ENCODE data around the gene DNAJB6. TPM values are rescaled to one million over a fixed set of nuclear protein-coding genes. Genes with fewer than 3 reads are reported as not detected.

The DNAJB6 gene
- total RNA-seq, 2 experiments from 2014 or later: 56.4 to 65.9 TPM

GRCh38 chr7:157309988-157310668 is 26.7 kb upstream of the DNAJB6 start:
- CTCF ChIA-PET (ENCODE audit: unreplicated experiment): no interaction called here

DNA sequence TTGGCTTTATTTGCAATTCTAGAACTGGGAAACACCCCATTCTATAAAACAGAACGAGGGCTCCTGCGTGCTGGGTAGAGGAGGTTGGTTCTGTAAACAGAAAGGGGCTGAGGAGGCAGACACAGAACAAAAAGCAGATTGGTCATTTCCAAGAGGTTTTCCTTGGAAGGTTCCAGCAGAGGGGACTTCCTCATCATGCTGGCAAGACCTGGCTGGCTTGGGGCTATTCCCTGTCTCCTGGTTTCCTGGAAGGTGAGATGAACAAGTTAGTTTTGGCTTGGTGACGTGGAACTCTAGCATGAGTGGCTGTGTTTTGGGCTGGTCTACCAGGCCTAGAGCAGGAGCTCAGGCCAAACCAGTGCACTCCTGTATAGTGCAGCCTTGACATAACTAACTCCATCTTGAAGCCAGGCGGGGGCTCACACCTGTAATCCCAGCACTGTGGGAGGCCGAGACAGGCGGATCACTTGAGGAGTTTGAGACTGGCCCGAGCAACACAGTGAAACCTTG is 26.1 kb upstream of the DNAJB6 start:
- Histone ChIP-seq H3K9me3 (ENCODE audit: low read length) (no peaks in the 10 kb centered on the region), H3K4me2 (ENCODE audit: low read length) (no peak overlapping the region), H3K79me2 (ENCODE audit: insufficient read depth, low read depth, low read length) (no peaks in the 10 kb centered on the region), H3K4me3 (ENCODE audit: low read depth, low read length, poor library complexity, severe bottlenecking) (no peak overlapping the region), H3K9me2 (ENCODE audit: insufficient read depth, low read length) (no peaks in the 10 kb centered on the region), H4K20me1 (ENCODE audit: insufficient read depth, low read length) (no peaks in the 10 kb centered on the region), H3K4me1 (ENCODE audit: insufficient read depth, low read length, poor library complexity, severe bottlenecking) (peaks cover 8% of the 10 kb centered on the region), H2AFZ (ENCODE audit: low read length) (no peak overlapping the region), H3K36me3 (ENCODE audit: insufficient read depth, low read length) (no peaks in the 10 kb centered on the region), H3K27ac (ENCODE audit: low read depth, low read length, poor library complexity, severe bottlenecking) (no peak overlapping the region)
- no peak for DNase-seq (ENCODE audit: low spot score)
- POLR2A ChIA-PET: no interaction called here
- intact Hi-C loops (cut with micrococcal nuclease; ENCODE audit: unreplicated experiment): no loop called here
- CTCF ChIA-PET (ENCODE audit: unreplicated experiment): no interaction called here
- BruUV-seq (replicated peaks): no TSS peak
- TF ChIP-seq, protein P1, sequence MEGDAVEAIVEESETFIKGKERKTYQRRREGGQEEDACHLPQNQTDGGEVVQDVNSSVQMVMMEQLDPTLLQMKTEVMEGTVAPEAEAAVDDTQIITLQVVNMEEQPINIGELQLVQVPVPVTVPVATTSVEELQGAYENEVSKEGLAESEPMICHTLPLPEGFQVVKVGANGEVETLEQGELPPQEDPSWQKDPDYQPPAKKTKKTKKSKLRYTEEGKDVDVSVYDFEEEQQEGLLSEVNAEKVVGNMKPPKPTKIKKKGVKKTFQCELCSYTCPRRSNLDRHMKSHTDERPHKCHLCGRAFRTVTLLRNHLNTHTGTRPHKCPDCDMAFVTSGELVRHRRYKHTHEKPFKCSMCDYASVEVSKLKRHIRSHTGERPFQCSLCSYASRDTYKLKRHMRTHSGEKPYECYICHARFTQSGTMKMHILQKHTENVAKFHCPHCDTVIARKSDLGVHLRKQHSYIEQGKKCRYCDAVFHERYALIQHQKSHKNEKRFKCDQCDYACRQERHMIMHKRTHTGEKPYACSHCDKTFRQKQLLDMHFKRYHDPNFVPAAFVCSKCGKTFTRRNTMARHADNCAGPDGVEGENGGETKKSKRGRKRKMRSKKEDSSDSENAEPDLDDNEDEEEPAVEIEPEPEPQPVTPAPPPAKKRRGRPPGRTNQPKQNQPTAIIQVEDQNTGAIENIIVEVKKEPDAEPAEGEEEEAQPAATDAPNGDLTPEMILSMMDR (conservative IDR thresholded peaks at IDR 0.05; ENCODE audit: low read length): no peak
- TF ChIP-seq EZH2phosphoT487 (IDR thresholded peaks at IDR 0.05; ENCODE audit: borderline replicate concordance, low read depth, low read length): no peak

More at GRCh38 chr7:157309988-157310668, 26.7 kb upstream of the DNAJB6 start:
- POLR2A ChIA-PET: interaction anchor here (0.6 kb wide), 1 partner anchor 14 kb away, joined by 4 read pairs; no protein-coding TSS in a partner anchor
- no peak for DNase-seq (ENCODE audit: low spot score)
- H3K4me1 ChIP-seq (ENCODE audit: insufficient read depth, low read length, poor library complexity, severe bottlenecking): peaks cover 8% of the 10 kb centered on the region
- intact Hi-C loops (cut with micrococcal nuclease; ENCODE audit: unreplicated experiment): no loop called here
- H2AFZ ChIP-seq (ENCODE audit: low read length): no peak overlapping the region
- H3K4me3 ChIP-seq (ENCODE audit: low read depth, low read length, poor library complexity, severe bottlenecking): no peak overlapping the region
- no peak overlapping the region for H3K4me2 ChIP-seq (ENCODE audit: low read length)
- H3K36me3 ChIP-seq (ENCODE audit: insufficient read depth, low read length): no peaks in the 10 kb centered on the region
- H3K27ac ChIP-seq (ENCODE audit: low read depth, low read length, poor library complexity, severe bottlenecking): no peak overlapping the region
- TF ChIP-seq EZH2phosphoT487 (IDR thresholded peaks at IDR 0.05; ENCODE audit: borderline replicate concordance, low read depth, low read length): no peak
- TF ChIP-seq, protein P1 (conservative IDR thresholded peaks at IDR 0.05; ENCODE audit: low read length): no peak
- BruUV-seq (replicated peaks): no TSS peak
- no peaks in the 10 kb centered on the region for H3K79me2 ChIP-seq (ENCODE audit: insufficient read depth, low read depth, low read length)
- no peaks in the 10 kb centered on the region for H4K20me1 ChIP-seq (ENCODE audit: insufficient read depth, low read length)
- H3K9me2 ChIP-seq (ENCODE audit: insufficient read depth, low read length): no peaks in the 10 kb centered on the region
- H3K9me3 ChIP-seq (ENCODE audit: low read length): no peaks in the 10 kb centered on the region

GRCh38 chr7:157312941-157313340 is 23.9 kb upstream of the DNAJB6 start:
- no peaks in the 10 kb centered on the region for H3K79me2 ChIP-seq (ENCODE audit: insufficient read depth, low read depth, low read length)
- no peaks in the 10 kb centered on the region for H3K4me1 ChIP-seq (ENCODE audit: insufficient read depth, low read length, poor library complexity, severe bottlenecking)
- H3K9me2 ChIP-seq (ENCODE audit: insufficient read depth, low read length): no peaks in the 10 kb centered on the region
- BruUV-seq (replicated peaks): no TSS peak
- intact Hi-C loops (cut with micrococcal nuclease; ENCODE audit: unreplicated experiment): no loop called here
- POLR2A ChIA-PET: no interaction called here
- H3K36me3 ChIP-seq (ENCODE audit: insufficient read depth, low read length): no peaks in the 10 kb centered on the region
- TF ChIP-seq, protein P1 (conservative IDR thresholded peaks at IDR 0.05; ENCODE audit: low read length): no peak
- no peak for TF ChIP-seq EZH2phosphoT487 (IDR thresholded peaks at IDR 0.05; ENCODE audit: borderline replicate concordance, low read depth, low read length)
- DNase-seq (ENCODE audit: low spot score): no peak
- CTCF ChIA-PET (ENCODE audit: unreplicated experiment): no interaction called here
- H3K9me3 ChIP-seq (ENCODE audit: low read length): no peaks in the 10 kb centered on the region
- no peak overlapping the region for H3K4me3 ChIP-seq (ENCODE audit: low read depth, low read length, poor library complexity, severe bottlenecking)
- H4K20me1 ChIP-seq (ENCODE audit: insufficient read depth, low read length): no peaks in the 10 kb centered on the region
- no peak overlapping the region for H3K4me2 ChIP-seq (ENCODE audit: low read length)
- no peak overlapping the region for H3K27ac ChIP-seq (ENCODE audit: low read depth, low read length, poor library complexity, severe bottlenecking)
- H2AFZ ChIP-seq (ENCODE audit: low read length): no peak overlapping the region
